ENCODE results near the gene PEX7. TPM values are rescaled to one million over a fixed set of nuclear protein-coding genes. Genes with fewer than 3 reads are reported as not detected.

The PEX7 gene
- polyA plus RNA-seq = 1 to 10 TPM; 2.2 to 3.9 (median 2.9) TPM

DNA sequence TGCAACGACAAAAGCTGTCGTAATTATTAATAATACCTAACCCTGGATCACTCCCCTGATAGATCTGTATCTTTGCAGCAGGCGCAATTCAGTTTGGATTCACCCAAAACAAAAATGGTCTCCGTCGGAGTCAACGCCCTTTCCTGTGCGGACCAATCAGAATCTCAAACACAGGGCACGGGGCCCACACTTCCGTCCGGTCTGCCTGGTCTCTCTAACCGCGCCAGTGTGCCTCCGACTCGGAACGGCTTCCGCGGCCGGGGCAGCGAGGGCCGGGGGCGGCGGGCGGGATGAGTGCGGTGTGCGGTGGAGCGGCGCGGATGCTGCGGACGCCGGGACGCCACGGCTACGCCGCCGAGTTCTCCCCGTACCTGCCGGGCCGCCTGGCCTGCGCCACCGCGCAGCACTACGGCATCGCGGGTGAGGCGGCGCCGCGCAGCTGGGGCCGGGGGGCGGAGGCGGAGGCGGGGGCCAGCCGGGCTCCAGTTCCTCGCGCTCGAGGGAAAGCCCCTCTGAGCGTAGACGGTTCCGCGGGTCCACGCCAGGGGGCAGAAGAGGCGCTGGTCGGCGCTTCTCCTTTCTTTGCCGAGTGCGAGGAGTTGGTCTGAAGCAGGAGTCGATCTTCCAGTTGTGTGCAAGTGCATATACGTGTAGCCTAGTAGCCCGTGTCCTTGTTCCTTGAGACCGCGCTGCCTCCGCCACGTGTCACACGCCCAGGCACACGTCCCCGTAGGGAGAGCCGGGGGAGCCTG, at the start of gene PEX7:
Gene PEX7 (plus strand): TSS at position 217 of the 752 bp plus-strand sequence. CDS start 74 bp downstream, at position 291.
- Mint-ChIP-seq H3K36me3 (peaks cover 4 to 11% (median 11%) of the 10 kb centered on the region in 3 donors), H3K9me3 (no peaks in the 10 kb centered on the region), H3K27me3 (ENCODE audit: low read depth in 3 of 3) (peaks cover 0 to 8% (median 2%) of the 10 kb centered on the region in 3 donors), H3K27ac (peak within 1 kb of the TSS; percentile 89 to 97 (median 93)), H3K4me3 (peak within 1 kb of the TSS; percentile 90 to 97 (median 93)), H3K4me1 (peaks cover 11 to 22% of the 10 kb centered on the region in 2 donors)
- DNase-seq = peak; percentile 91 to 92 (median 91)

DNA sequence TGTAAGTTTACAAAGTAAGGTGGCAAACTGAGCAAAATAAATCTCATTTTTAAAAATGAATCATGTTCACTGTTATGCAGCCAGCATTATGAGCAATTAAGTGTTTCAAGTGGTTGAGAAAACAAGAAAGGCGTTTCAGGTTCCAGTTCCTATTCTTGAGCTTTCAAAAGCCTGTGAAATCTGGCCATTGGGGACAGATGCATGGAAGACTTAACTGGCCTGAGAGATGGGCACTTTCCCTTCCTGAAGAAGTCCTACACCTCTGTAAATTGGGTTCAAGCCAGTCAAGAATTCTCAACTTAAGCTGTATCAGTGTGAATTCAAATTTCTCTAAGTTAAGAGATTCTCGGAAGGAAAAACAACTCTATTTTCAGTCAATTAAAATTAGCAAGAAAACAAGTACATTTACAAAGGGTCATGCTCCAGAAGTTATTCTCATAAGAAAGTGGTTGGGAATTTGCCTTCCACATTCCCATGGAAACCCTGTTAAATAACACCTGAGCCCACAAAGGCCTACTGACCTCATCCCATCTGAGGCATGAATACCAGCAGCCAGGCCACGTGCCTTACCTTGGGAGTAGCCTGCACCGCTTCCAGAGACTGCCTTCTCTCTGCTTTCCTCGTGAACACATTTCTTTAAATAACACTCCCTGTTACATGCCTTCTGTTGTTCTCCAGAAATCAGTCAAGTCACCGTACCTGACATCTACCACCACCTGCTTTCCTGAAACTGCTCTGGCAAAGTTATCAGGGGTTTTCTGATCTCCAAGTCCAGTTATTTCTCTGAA, 49.5 kb upstream of the PEX7 start:
- Mint-ChIP-seq H3K4me3 (no peak overlapping the region), H3K9me3 (no peaks in the 10 kb centered on the region), H3K4me1 (peaks cover 52 to 65% of the 10 kb centered on the region in 2 donors), H3K36me3 (peaks cover 0 to 7% (median 0%) of the 10 kb centered on the region in 3 donors), H3K27ac (peak overlapping the region in 2 of 6 donors; percentile 12 to 58), H3K27me3 (ENCODE audit: low read depth in 3 of 3) (no peaks in the 10 kb centered on the region)
- no peak for DNase-seq

- peaks cover 47 to 61% of the 10 kb centered on the region in 2 donors for H3K4me1 Mint-ChIP-seq
- peaks cover 0 to 4% (median 0%) of the 10 kb centered on the region in 3 donors for H3K36me3 Mint-ChIP-seq
- peak overlapping the region in 2 of 6 donors; percentile 8 to 36 for H3K27ac Mint-ChIP-seq
- H3K9me3 Mint-ChIP-seq = no peaks in the 10 kb centered on the region
- DNase-seq = no peak
- H3K27me3 Mint-ChIP-seq (ENCODE audit: low read depth in 3 of 3) = no peaks in the 10 kb centered on the region
- H3K4me3 Mint-ChIP-seq = no peak overlapping the region
Measured at GRCh38 chr6:136773473-136773796, 49.0 kb upstream of the PEX7 start.

DNA sequence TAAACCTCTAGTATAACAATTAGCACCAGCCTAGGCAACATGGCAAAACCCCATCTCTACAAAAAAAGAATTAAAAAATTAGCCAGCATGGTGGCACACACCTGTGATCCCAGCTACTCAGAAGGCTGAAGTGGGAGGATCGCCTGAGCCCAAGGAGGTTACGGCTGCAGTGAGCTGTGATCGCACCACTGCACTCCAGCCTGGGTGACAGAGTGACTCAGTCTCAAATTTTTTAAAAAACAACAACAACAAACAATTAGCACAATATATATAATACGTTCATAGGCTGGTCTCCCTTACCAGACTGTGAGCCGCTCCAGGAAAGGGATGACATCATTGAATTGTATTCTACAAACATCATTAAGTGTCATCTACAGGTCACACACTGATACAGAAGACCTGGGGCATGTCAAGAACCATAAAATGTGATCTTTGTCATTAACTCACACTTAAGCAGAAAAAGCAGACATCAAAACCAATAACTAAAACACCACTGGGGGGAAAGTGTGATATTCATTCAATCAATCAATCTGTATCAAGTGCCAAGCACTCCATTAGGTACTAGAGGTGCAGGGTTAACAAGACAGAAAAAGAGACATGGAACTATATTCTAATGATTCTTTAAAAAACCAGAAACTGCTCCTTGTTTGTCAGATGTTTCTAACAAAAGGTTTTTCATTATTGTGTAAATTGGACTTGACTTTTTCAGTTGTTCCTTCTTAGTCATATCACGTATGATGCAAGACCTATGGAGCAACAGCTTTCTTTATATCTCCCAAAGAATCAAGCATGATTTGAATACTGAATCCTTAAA, 48.0 kb upstream of the PEX7 start:
- Mint-ChIP-seq H3K9me3 (no peaks in the 10 kb centered on the region), H3K27ac (peak overlapping the region in 2 of 6 donors; percentile 10 to 28), H3K27me3 (ENCODE audit: low read depth in 3 of 3) (peaks cover 0 to 2% (median 0%) of the 10 kb centered on the region in 3 donors), H3K36me3 (peaks cover 0 to 4% (median 0%) of the 10 kb centered on the region in 3 donors), H3K4me3 (no peak overlapping the region), H3K4me1 (peaks cover 43 to 54% of the 10 kb centered on the region in 2 donors)
- no peak for DNase-seq

DNA sequence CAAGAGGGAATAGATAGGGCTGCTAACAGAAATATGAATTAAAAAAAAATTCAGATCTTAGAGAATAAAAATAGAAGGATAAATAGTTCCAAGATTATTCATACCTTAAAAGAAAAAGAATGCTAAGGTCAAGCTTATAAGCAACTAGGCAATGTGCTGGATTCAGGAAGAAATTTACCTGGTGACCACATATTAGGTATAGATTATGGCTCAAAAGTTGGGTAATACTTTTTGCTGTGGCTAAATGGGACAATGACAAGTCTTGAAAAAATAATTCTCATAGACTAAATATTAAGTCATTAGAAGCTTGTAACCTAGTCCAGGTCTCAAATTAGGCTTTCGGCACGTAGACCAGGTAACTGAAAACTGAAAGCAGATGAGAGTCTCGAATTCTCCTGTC, 47.3 kb upstream of the PEX7 start:
- peaks cover 46 to 61% of the 10 kb centered on the region in 2 donors for H3K4me1 Mint-ChIP-seq
- peaks cover 0 to 4% (median 3%) of the 10 kb centered on the region in 3 donors for H3K36me3 Mint-ChIP-seq
- no peak for DNase-seq
- H3K27me3 Mint-ChIP-seq (ENCODE audit: low read depth in 3 of 3) = peaks cover 0 to 2% (median 0%) of the 10 kb centered on the region in 3 donors
- peak overlapping the region in 4 of 6 donors; percentile 6 to 28 (median 15) for H3K27ac Mint-ChIP-seq
- no peak overlapping the region for H3K4me3 Mint-ChIP-seq
- no peaks in the 10 kb centered on the region for H3K9me3 Mint-ChIP-seq

DNA sequence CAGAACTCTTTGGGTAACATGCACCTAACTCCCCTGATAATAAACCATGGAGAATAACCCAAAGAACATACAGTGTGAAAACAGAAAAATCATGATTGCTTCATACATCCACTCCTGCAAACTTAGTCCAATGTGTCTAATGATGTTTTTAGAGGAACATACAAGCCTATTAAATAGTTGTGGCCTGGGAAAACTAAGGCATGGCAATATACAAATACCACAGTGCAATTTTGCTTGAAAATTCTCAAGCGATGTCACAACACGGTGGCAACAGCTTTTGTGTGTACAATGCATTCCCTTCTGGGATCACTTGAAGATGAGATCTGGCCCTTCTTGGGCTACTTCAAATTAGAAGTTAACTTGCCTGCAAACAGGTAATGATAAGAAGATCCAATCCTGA, 46.8 kb upstream of the PEX7 start:
- Mint-ChIP-seq H3K27ac (peak overlapping the region in 3 of 6 donors; percentile 6 to 19 (median 11)), H3K27me3 (ENCODE audit: low read depth in 3 of 3) (peaks cover 0 to 2% (median 0%) of the 10 kb centered on the region in 3 donors), H3K9me3 (no peaks in the 10 kb centered on the region), H3K36me3 (peaks cover 0 to 4% (median 3%) of the 10 kb centered on the region in 3 donors), H3K4me1 (peaks cover 46 to 65% of the 10 kb centered on the region in 2 donors), H3K4me3 (no peak overlapping the region)
- DNase-seq = no peak

DNA sequence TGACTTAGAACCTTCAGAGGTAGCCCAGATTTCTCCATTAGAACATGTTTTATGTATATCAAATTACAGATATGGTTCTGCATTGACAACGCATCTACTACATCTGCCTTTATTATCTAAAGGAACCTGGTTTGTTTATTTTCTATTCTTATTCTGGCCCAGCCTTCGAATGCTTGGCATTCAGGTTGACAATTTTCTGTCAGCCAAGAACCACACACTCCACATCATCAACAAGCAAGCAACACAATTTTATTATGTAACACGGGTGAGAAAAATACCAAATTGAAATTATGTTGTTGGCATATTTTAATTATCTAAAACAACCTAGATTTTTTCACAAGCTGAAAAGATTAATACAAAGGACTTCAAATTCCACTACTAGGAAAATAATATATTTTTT, 44.7 kb upstream of the PEX7 start:
- Mint-ChIP-seq H3K27me3 (ENCODE audit: low read depth in 3 of 3) (peaks cover 0 to 2% (median 0%) of the 10 kb centered on the region in 3 donors), H3K27ac (peak overlapping the region in 1 of 6 donors; percentile 31), H3K36me3 (peaks cover 0 to 7% (median 3%) of the 10 kb centered on the region in 3 donors), H3K9me3 (no peaks in the 10 kb centered on the region), H3K4me1 (peaks cover 45 to 67% of the 10 kb centered on the region in 2 donors), H3K4me3 (no peak overlapping the region)
- DNase-seq = no peak

GRCh38 chr6:136779682-136780081, 42.7 kb upstream of the PEX7 start:
- H3K36me3 Mint-ChIP-seq = peaks cover 0 to 12% (median 8%) of the 10 kb centered on the region in 3 donors
- peaks cover 0 to 5% (median 4%) of the 10 kb centered on the region in 3 donors for H3K27me3 Mint-ChIP-seq (ENCODE audit: low read depth in 3 of 3)
- DNase-seq = no peak
- H3K4me1 Mint-ChIP-seq = peaks cover 46 to 67% of the 10 kb centered on the region in 2 donors
- H3K27ac Mint-ChIP-seq = peak overlapping the region in 3 of 6 donors; percentile 7 to 50 (median 23)
- H3K9me3 Mint-ChIP-seq = no peaks in the 10 kb centered on the region
- H3K4me3 Mint-ChIP-seq = no peak overlapping the region

- DNase-seq = no peak
- H3K27me3 Mint-ChIP-seq (ENCODE audit: low read depth in 3 of 3) = peaks cover 0 to 5% (median 4%) of the 10 kb centered on the region in 3 donors
- no peak overlapping the region for H3K4me3 Mint-ChIP-seq
- H3K27ac Mint-ChIP-seq = peak overlapping the region in 3 of 6 donors; percentile 16 to 53 (median 17)
- peaks cover 0 to 22% (median 14%) of the 10 kb centered on the region in 3 donors for H3K36me3 Mint-ChIP-seq
- peaks cover 55 to 67% of the 10 kb centered on the region in 2 donors for H3K4me1 Mint-ChIP-seq
- H3K9me3 Mint-ChIP-seq = no peaks in the 10 kb centered on the region
Measured at GRCh38 chr6:136780972-136781371, 41.4 kb upstream of the PEX7 start.

- Mint-ChIP-seq H3K4me3 (no peak overlapping the region), H3K27me3 (ENCODE audit: low read depth in 3 of 3) (peaks cover 0 to 5% (median 4%) of the 10 kb centered on the region in 3 donors), H3K4me1 (peaks cover 65 to 74% of the 10 kb centered on the region in 2 donors), H3K36me3 (peaks cover 0 to 22% (median 14%) of the 10 kb centered on the region in 3 donors), H3K27ac (peak overlapping the region in 5 of 6 donors; percentile 14 to 76 (median 59)), H3K9me3 (no peaks in the 10 kb centered on the region)
- no peak for DNase-seq
Measured at GRCh38 chr6:136782021-136782770, 40.2 kb upstream of the PEX7 start.

DNA sequence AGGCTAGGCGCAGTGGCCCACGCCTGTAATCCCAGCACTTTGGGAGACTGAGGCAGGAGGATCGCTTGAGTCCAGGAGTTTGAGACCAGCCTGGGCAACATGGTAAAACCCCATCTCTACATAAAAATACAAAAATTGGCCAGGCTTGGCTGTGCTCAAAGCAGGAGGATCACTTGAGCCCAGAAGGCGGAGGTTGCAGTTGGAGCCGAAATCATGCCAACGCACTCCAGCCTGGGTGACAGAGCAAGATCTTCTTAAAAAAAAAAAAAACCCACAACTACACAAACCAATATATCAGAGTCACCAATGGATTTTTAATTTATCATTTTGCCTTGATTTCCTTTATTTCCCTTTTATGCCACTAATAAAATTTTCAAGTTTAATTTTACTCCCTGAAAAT, 39.4 kb upstream of the PEX7 start:
- no peaks in the 10 kb centered on the region for H3K9me3 Mint-ChIP-seq
- DNase-seq = no peak
- H3K27me3 Mint-ChIP-seq (ENCODE audit: low read depth in 3 of 3) = peaks cover 0 to 5% (median 4%) of the 10 kb centered on the region in 3 donors
- H3K4me3 Mint-ChIP-seq = peak overlapping the region in 4 of 5 donors; percentile 18 to 94 (median 89)
- H3K27ac Mint-ChIP-seq = peak overlapping the region in 4 of 6 donors; percentile 93 to 97 (median 95)
- H3K36me3 Mint-ChIP-seq = peaks cover 0 to 22% (median 14%) of the 10 kb centered on the region in 3 donors
- peaks cover 72 to 82% of the 10 kb centered on the region in 2 donors for H3K4me1 Mint-ChIP-seq

DNA sequence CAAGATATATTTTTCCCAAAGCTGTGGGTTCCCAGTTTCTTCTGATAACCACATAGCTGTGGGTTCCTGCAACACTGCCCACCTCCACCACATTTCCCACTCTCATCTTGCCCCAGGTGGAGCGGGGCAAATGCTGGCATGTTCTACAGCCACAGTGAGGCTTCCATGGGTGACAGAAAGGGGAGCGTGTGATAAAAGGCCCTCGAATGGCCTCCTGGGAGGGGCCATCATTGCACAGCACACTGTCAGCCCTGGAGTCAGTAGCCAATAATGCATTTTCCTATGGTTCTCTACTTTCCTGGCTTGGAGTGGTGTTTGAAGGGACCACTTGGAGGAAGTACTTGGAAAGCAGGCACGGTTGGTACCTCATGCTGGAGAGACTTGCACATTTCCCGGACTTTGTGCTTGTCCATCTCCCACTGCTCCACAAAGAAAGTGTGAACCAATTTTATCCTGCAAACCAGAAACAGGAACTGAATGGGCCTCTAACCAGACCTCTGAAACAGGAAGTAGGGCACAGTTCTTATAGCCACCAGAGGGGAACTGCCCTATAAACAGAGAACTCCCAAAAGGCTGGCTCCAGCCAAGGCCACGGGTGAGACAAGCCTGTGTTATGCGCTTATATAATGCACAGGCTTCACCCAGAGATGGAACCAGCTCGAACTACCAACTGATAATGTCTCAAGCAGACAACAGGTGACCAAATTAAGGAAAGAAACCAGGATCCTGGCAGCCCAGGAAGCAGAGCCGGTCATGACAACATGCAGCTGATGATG, 38.7 kb upstream of the PEX7 start:
- Mint-ChIP-seq H3K4me3 (peak overlapping the region; percentile 89 to 94 (median 92)), H3K36me3 (peaks cover 0 to 22% (median 20%) of the 10 kb centered on the region in 3 donors), H3K9me3 (peaks cover 0 to 3% (median 0%) of the 10 kb centered on the region in 6 donors), H3K27ac (peak overlapping the region; percentile 88 to 97 (median 95)), H3K27me3 (ENCODE audit: low read depth in 3 of 3) (peaks cover 4 to 9% (median 5%) of the 10 kb centered on the region in 3 donors), H3K4me1 (peaks cover 78 to 88% of the 10 kb centered on the region in 2 donors)
- DNase-seq = peak; percentile 41 to 50 (median 41)

Data from immature natural killer cell (primary cell).